Stomach smooth muscle (tissue), 2 donors: ENCODE results near the gene ZNRF2.

Source experiments
- H3K27ac ChIP-seq: one replicate; pipeline ENCODE4 v1.7.0; 2013; ENCODE audit warnings: mild to moderate bottlenecking, low read length, inconsistent platforms
- H3K27me3 ChIP-seq, 2 donors: one replicate each; pipeline ENCODE4 v1.7.0; 2013; ENCODE audit warnings: low read length in 2 of 2; ENCODE audit not compliant: insufficient read depth in 2 of 2, control insufficient read depth in 1 of 2
- H3K36me3 ChIP-seq, 2 donors: one replicate each; pipeline ENCODE4 v1.7.0; 2013; ENCODE audit warnings: low read length in 2 of 2; ENCODE audit not compliant: control insufficient read depth in 2 of 2, insufficient read depth in 2 of 2
- H3K4me1 ChIP-seq: one replicate; pipeline ENCODE4 v1.7.0; 2013; ENCODE audit warnings: low read length; ENCODE audit not compliant: control insufficient read depth, insufficient read depth
- H3K4me3 ChIP-seq, 2 donors: one replicate each; pipeline ENCODE4 v1.7.0; 2013; ENCODE audit warnings: low read length in 2 of 2
- H3K9ac ChIP-seq, 2 donors: one replicate each; pipeline ENCODE4 v1.7.0; 2013; ENCODE audit warnings: low read length in 2 of 2, mild to moderate bottlenecking in 1 of 2
- H3K9me3 ChIP-seq, 2 donors: one replicate each; pipeline ENCODE4 v1.7.0; 2013; ENCODE audit warnings: low read length in 2 of 2; ENCODE audit not compliant: control insufficient read depth in 2 of 2
- donor health status: healthy.
- donor health status: Pancreatic carcinoma.

ZNRF2 gene

GRCh38 chr7:30363778-30364563 lies 79.6 kb downstream of the ZNRF2 start:
- Histone ChIP-seq H3K27ac (no peak overlapping the region), H3K9me3 (no peaks in the 10 kb centered on the region)

GRCh38 chr7:30364773-30365172 lies 80.4 kb downstream of the ZNRF2 start:
- Histone ChIP-seq H3K9me3 (no peaks in the 10 kb centered on the region), H3K36me3 (peaks cover 0 to 2% of the 10 kb centered on the region in 2 donors), H3K27me3 (no peaks in the 10 kb centered on the region), H3K4me1 (no peaks in the 10 kb centered on the region), H3K4me3 (no peak overlapping the region), H3K9ac (no peak overlapping the region), H3K27ac (no peak overlapping the region)

More at GRCh38 chr7:30363778-30364563, 79.6 kb downstream of the ZNRF2 start:
- Histone ChIP-seq H3K36me3 (peaks cover 0 to 2% of the 10 kb centered on the region in 2 donors), H3K9ac (no peak overlapping the region), H3K4me3 (no peak overlapping the region), H3K27me3 (no peaks in the 10 kb centered on the region), H3K4me1 (no peaks in the 10 kb centered on the region)

GRCh38 chr7:30365621-30366020 lies 81.2 kb downstream of the ZNRF2 start:
- Histone ChIP-seq H3K9ac (no peak overlapping the region), H3K9me3 (no peaks in the 10 kb centered on the region), H3K4me1 (no peaks in the 10 kb centered on the region), H3K4me3 (no peak overlapping the region), H3K27me3 (no peaks in the 10 kb centered on the region), H3K27ac (no peak overlapping the region), H3K36me3 (peaks cover 0 to 2% of the 10 kb centered on the region in 2 donors)

DNA sequence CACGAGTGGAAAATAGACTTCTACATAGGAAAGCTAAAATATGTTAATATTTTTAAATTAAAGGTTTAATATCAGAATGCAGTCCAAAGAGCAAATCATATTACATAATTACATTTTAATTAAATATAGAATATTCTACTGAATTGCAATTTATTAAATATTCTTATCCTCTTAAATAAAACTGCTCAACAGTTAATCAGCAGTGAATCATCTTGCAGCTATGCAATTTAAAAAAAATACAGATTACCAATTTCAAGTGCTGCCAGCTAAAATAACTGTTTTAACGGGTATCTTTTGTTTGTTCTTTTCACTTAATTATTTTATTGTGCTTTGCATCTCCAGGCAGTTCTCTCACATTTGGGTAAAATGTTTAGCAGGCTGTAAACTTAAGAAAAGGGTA lies 82.2 kb downstream of the ZNRF2 start:
- no peak overlapping the region for H3K4me3 ChIP-seq

GRCh38 chr7:30367561-30367960 lies 83.2 kb downstream of the ZNRF2 start:
- no peak overlapping the region for H3K9ac ChIP-seq
- H3K4me3 ChIP-seq, result no peak overlapping the region
- H3K4me1 ChIP-seq, result no peaks in the 10 kb centered on the region
- no peak overlapping the region for H3K27ac ChIP-seq
- H3K36me3 ChIP-seq, result peaks cover 0 to 2% of the 10 kb centered on the region in 2 donors
- H3K9me3 ChIP-seq, result no peaks in the 10 kb centered on the region
- no peaks in the 10 kb centered on the region for H3K27me3 ChIP-seq

More for the DNA sequence above, 82.2 kb downstream of the ZNRF2 start:
- no peak overlapping the region for H3K9ac ChIP-seq
- H3K27ac ChIP-seq, result no peak overlapping the region
- peaks cover 0 to 2% of the 10 kb centered on the region in 2 donors for H3K36me3 ChIP-seq
- no peaks in the 10 kb centered on the region for H3K9me3 ChIP-seq
- H3K4me1 ChIP-seq, result no peaks in the 10 kb centered on the region
- H3K27me3 ChIP-seq, result no peaks in the 10 kb centered on the region

GRCh38 chr7:30369879-30370278 lies 85.5 kb downstream of the ZNRF2 start:
- Histone ChIP-seq H3K4me1 (no peaks in the 10 kb centered on the region), H3K9ac (no peak overlapping the region), H3K36me3 (peaks cover 0 to 2% of the 10 kb centered on the region in 2 donors), H3K9me3 (no peaks in the 10 kb centered on the region), H3K27me3 (no peaks in the 10 kb centered on the region), H3K27ac (no peak overlapping the region), H3K4me3 (no peak overlapping the region)

DNA sequence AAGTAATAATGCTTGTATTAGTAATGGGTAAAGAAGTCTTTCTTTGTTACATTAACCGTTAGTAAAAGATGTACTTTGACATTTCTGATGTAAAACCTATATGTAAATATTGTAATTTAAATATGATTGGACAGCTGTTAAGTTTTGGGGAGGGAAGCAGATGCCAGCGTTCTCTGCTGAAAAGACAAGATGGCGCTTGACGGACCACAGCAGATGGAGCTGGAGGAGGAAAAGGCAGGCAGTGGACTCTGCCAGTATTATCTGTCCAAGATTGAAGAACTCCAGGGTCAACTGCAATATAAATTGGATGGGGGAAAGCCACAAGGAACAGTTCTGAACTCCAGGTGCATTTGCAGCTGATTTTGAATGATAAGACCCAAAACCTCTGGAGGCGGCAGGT lies 86.9 kb downstream of the ZNRF2 start:
- H3K4me3 ChIP-seq, result no peak overlapping the region
- no peaks in the 10 kb centered on the region for H3K4me1 ChIP-seq
- no peak overlapping the region for H3K9ac ChIP-seq
- H3K9me3 ChIP-seq, result no peaks in the 10 kb centered on the region
- H3K27me3 ChIP-seq, result no peaks in the 10 kb centered on the region
- H3K36me3 ChIP-seq, result peaks cover 0 to under 1% of the 10 kb centered on the region in 2 donors
- H3K27ac ChIP-seq, result no peak overlapping the region

DNA sequence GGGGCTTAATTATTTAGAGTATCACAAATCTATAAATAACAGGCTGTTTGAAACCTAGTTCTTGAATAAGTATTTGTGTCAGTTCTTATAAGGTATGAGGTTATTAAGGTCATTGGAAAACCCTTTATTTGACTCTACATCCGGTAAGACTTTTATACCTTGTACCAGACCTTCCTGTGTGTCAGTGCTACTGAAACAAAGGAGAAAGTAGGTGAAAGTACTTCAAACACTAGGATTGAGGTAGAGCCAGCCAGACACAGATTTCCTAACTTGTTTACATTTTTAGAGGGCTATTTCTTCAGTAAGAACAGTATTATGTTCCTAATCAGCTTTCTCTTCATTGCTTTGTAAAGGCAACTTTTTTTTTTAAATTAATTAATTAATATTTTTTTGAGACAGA lies 93.9 kb downstream of the ZNRF2 start:
- Histone ChIP-seq H3K4me1 (no peaks in the 10 kb centered on the region), H3K9ac (no peak overlapping the region), H3K9me3 (peaks cover 0 to 3% of the 10 kb centered on the region in 2 donors), H3K27ac (no peak overlapping the region), H3K27me3 (no peaks in the 10 kb centered on the region), H3K36me3 (no peaks in the 10 kb centered on the region), H3K4me3 (no peak overlapping the region)

GRCh38 chr7:30379131-30379530 lies 94.7 kb downstream of the ZNRF2 start:
- no peaks in the 10 kb centered on the region for H3K4me1 ChIP-seq
- H3K9ac ChIP-seq, result no peak overlapping the region
- H3K4me3 ChIP-seq, result no peak overlapping the region
- H3K27ac ChIP-seq, result no peak overlapping the region
- no peaks in the 10 kb centered on the region for H3K27me3 ChIP-seq
- peaks cover 0 to 3% of the 10 kb centered on the region in 2 donors for H3K9me3 ChIP-seq
- H3K36me3 ChIP-seq, result no peaks in the 10 kb centered on the region

DNA sequence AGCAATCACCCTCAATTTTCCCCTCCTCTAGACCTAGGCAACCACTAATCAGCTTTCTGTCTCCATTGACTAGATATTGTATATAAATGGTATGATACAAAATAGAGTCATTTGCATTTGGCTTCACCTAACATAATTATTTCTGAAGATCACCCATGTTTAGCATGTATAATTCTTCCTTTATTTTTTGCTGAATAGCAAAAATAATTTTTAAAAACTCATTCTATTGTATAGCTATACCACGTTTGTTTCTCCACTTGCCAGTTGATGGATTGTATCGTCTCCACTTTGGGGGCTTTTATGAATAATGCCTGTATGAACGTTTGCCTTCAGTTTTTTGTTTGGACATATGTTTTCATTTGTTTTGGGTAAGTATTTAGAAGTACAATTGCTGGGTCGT lies 95.3 kb downstream of the ZNRF2 start:
- Histone ChIP-seq H3K9me3 (peaks cover 0 to 3% of the 10 kb centered on the region in 2 donors), H3K4me3 (no peak overlapping the region), H3K27ac (no peak overlapping the region), H3K9ac (no peak overlapping the region), H3K36me3 (no peaks in the 10 kb centered on the region), H3K4me1 (no peaks in the 10 kb centered on the region), H3K27me3 (no peaks in the 10 kb centered on the region)

DNA sequence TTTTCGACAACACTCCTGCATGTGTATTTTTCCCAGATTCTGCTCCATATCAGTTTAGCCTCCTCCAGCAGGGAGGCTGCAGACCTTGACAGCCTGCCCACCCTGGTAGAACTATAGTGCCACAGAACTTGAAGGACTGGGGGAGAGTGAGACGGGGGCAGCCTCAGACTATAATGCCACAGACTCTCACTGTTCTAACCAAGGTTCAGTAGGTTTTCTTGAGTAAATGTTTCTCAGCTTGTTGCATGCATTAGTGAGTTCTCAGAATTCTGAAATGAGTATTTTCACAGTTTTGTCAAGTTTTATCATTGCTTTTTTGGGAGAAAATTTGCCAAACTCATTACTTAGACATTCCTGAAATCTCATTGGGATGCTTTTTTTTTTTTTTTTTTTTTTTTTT lies 95.9 kb downstream of the ZNRF2 start:
- Histone ChIP-seq H3K27ac (no peak overlapping the region), H3K4me3 (no peak overlapping the region), H3K9me3 (peaks cover 0 to 3% of the 10 kb centered on the region in 2 donors), H3K36me3 (no peaks in the 10 kb centered on the region), H3K9ac (no peak overlapping the region), H3K27me3 (no peaks in the 10 kb centered on the region), H3K4me1 (no peaks in the 10 kb centered on the region)
